GM19395 (cell line): ENCODE results near the gene LAMC3.
"Not testable (repeated sequence)": the region's sequence is repeated elsewhere in the genome, so short reads cannot be mapped to it uniquely, and the experiment has no call there.

Experiments
- ATAC-seq: cut with Tn5 transposase; IDR thresholded peaks from one replicate; pipeline ENCODE4 v1.9.1; 2021; ENCODE audit warnings: mild to moderate bottlenecking, moderate library complexity; ENCODE audit not compliant: unreplicated experiment

LAMC3 gene

GRCh38 chr9:131028221-131028884 lies 19.4 kb downstream of the LAMC3 start:
- ATAC-seq, result no peak

GRCh38 chr9:131028931-131029573 lies 20.1 kb downstream of the LAMC3 start:
- ATAC-seq, result no peak

- no peak for ATAC-seq
Observed at GRCh38 chr9:131029574-131029952, 20.6 kb downstream of the LAMC3 start.

GRCh38 chr9:131030239-131031004 lies 21.4 kb downstream of the LAMC3 start:
- ATAC-seq, result no peak

- no peak for ATAC-seq
Observed at GRCh38 chr9:131031005-131031641, 22.1 kb downstream of the LAMC3 start.

- ATAC-seq, result no peak
Observed at GRCh38 chr9:131031642-131032005, 22.6 kb downstream of the LAMC3 start.

GRCh38 chr9:131032384-131032783 lies 23.4 kb downstream of the LAMC3 start:
- ATAC-seq, result no peak

- no peak for ATAC-seq
Observed at GRCh38 chr9:131033269-131034224, 24.6 kb downstream of the LAMC3 start.

- ATAC-seq, result no peak
Observed at GRCh38 chr9:131034268-131034667, 25.3 kb downstream of the LAMC3 start.

GRCh38 chr9:131034749-131035148 lies 25.8 kb downstream of the LAMC3 start:
- ATAC-seq, result not testable (repeated sequence)

- no peak for ATAC-seq
Observed at GRCh38 chr9:131035548-131035947, 26.6 kb downstream of the LAMC3 start.

- ATAC-seq, result no peak
Observed at GRCh38 chr9:131036071-131036470, 27.1 kb downstream of the LAMC3 start.

- ATAC-seq, result no peak
Observed at GRCh38 chr9:131036529-131037334, 27.8 kb downstream of the LAMC3 start.

- ATAC-seq, result no peak
Observed at GRCh38 chr9:131037335-131038255, 28.6 kb downstream of the LAMC3 start.

- no peak for ATAC-seq
Observed at GRCh38 chr9:131038256-131039128, 29.5 kb downstream of the LAMC3 start.

- ATAC-seq, result no peak
Observed at GRCh38 chr9:131039129-131039954, 30.4 kb downstream of the LAMC3 start.

- no peak for ATAC-seq
Observed at GRCh38 chr9:131042666-131043065, 33.7 kb downstream of the LAMC3 start.
